ENCODE measurements around the gene RHOD. TPM values are rescaled to one million over a fixed set of nuclear protein-coding genes. Genes with fewer than 3 reads are reported as not detected.

The RHOD gene
- polyA plus RNA-seq, 1 experiment: 12.9 TPM

DNA sequence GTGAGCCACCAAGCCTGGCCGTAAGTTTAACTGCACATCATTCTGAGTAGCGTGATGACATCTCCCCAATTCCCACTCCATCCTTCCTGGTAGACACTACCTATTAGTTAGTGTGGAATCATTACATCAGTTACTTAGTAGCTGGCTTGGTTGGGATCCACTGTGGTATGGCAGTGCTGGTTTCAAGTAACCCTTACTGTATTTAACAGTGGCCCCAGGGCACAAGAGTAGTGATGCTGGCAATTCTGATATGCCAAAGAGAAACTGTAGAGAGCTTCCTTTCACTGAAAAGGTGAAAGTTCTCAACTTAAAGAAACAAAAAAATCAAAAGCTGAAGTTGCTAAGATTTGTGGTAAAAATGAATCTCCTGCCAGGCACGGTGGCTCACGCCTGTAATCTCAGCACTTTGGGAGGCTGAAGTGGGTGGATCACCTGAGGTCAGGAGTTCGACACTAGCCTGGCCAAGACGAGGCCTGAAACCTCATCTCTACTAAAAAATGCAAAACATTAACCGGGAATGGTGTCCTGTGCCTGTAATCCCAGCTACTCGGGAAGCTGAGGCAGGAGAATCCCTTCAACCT is 27.2 kb downstream of the RHOD start:
- Histone ChIP-seq H3K9me3 (ENCODE audit: control insufficient read depth, insufficient read depth, low read length) (no peaks in the 10 kb centered on the region), H3K27me3 (ENCODE audit: control insufficient read depth, insufficient read depth, low read length) (no peaks in the 10 kb centered on the region), H3K27ac (ENCODE audit: low read depth, low read length) (no peak overlapping the region), H3K4me3 (ENCODE audit: low read depth, low read length) (no peak overlapping the region)
- CTCF ChIA-PET: interaction anchor here (0.6 to 0.7 kb wide), 2 partner anchors 276 to 389 kb away, joined by 3 read pairs; no protein-coding TSS in a partner anchor
- TF ChIP-seq, protein P1, sequence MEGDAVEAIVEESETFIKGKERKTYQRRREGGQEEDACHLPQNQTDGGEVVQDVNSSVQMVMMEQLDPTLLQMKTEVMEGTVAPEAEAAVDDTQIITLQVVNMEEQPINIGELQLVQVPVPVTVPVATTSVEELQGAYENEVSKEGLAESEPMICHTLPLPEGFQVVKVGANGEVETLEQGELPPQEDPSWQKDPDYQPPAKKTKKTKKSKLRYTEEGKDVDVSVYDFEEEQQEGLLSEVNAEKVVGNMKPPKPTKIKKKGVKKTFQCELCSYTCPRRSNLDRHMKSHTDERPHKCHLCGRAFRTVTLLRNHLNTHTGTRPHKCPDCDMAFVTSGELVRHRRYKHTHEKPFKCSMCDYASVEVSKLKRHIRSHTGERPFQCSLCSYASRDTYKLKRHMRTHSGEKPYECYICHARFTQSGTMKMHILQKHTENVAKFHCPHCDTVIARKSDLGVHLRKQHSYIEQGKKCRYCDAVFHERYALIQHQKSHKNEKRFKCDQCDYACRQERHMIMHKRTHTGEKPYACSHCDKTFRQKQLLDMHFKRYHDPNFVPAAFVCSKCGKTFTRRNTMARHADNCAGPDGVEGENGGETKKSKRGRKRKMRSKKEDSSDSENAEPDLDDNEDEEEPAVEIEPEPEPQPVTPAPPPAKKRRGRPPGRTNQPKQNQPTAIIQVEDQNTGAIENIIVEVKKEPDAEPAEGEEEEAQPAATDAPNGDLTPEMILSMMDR (IDR thresholded peaks at IDR 0.05; ENCODE audit: low read depth, low read length): no peak
- POLR2A ChIA-PET: no interaction called here
- DNase-seq (ENCODE audit: low read depth, low spot score): no peak

GRCh38 chr11:67085617-67086016 is 29.0 kb downstream of the RHOD start:
- H3K4me3 ChIP-seq (ENCODE audit: low read depth, low read length): no peak overlapping the region
- no peak overlapping the region for H3K27ac ChIP-seq (ENCODE audit: low read depth, low read length)
- ChIA-PET CTCF (interaction anchor here (1.0 kb wide), 1 partner anchor 64 kb away, joined by 3 read pairs; no protein-coding TSS in a partner anchor), POLR2A (no interaction called here)
- H3K27me3 ChIP-seq (ENCODE audit: control insufficient read depth, insufficient read depth, low read length): no peaks in the 10 kb centered on the region
- TF ChIP-seq, protein P1 (IDR thresholded peaks at IDR 0.05; ENCODE audit: low read depth, low read length): no peak
- DNase-seq (ENCODE audit: low read depth, low spot score): no peak
- no peaks in the 10 kb centered on the region for H3K9me3 ChIP-seq (ENCODE audit: control insufficient read depth, insufficient read depth, low read length)

GRCh38 chr11:67090717-67091116 is 34.1 kb downstream of the RHOD start:
- Histone ChIP-seq H3K4me3 (ENCODE audit: low read depth, low read length) (no peak overlapping the region), H3K27ac (ENCODE audit: low read depth, low read length) (no peak overlapping the region), H3K9me3 (ENCODE audit: control insufficient read depth, insufficient read depth, low read length) (no peaks in the 10 kb centered on the region), H3K27me3 (ENCODE audit: control insufficient read depth, insufficient read depth, low read length) (peaks cover 7% of the 10 kb centered on the region)
- POLR2A ChIA-PET: no interaction called here
- CTCF ChIA-PET: no interaction called here
- TF ChIP-seq, protein P1 (IDR thresholded peaks at IDR 0.05; ENCODE audit: low read depth, low read length): no peak
- DNase-seq (ENCODE audit: low read depth, low spot score): no peak

GRCh38 chr11:67095214-67095507 is 38.5 kb downstream of the RHOD start:
- H3K27ac ChIP-seq (ENCODE audit: low read depth, low read length): no peak overlapping the region
- DNase-seq (ENCODE audit: low read depth, low spot score): no peak
- H3K9me3 ChIP-seq (ENCODE audit: control insufficient read depth, insufficient read depth, low read length): no peaks in the 10 kb centered on the region
- H3K4me3 ChIP-seq (ENCODE audit: low read depth, low read length): no peak overlapping the region
- TF ChIP-seq, protein P1 (IDR thresholded peaks at IDR 0.05; ENCODE audit: low read depth, low read length): no peak
- H3K27me3 ChIP-seq (ENCODE audit: control insufficient read depth, insufficient read depth, low read length): peaks cover 7% of the 10 kb centered on the region
- CTCF ChIA-PET: interaction anchor here (0.6 to 1.1 kb wide), 2 partner anchors 14 to 285 kb away, joined by 4 to 5 read pairs; no protein-coding TSS in a partner anchor
- POLR2A ChIA-PET: no interaction called here

GRCh38 chr11:67098799-67099429 is 42.3 kb downstream of the RHOD start:
- H3K27ac ChIP-seq (ENCODE audit: low read depth, low read length): no peak overlapping the region
- H3K9me3 ChIP-seq (ENCODE audit: control insufficient read depth, insufficient read depth, low read length): no peaks in the 10 kb centered on the region
- no peak overlapping the region for H3K4me3 ChIP-seq (ENCODE audit: low read depth, low read length)
- peaks cover 7% of the 10 kb centered on the region for H3K27me3 ChIP-seq (ENCODE audit: control insufficient read depth, insufficient read depth, low read length)
- DNase-seq (ENCODE audit: low read depth, low spot score): no peak
- ChIA-PET POLR2A (no interaction called here), CTCF (no interaction called here)
- TF ChIP-seq, protein P1 (IDR thresholded peaks at IDR 0.05; ENCODE audit: low read depth, low read length): no peak

All from AG04450 (cell line).